Inflammatory macrophage (primary cell): ENCODE results near the gene NRCAM.
"Not testable (repeated sequence)": the region's sequence is repeated elsewhere in the genome, so short reads cannot be mapped to it uniquely, and the experiment has no call there.

Source experiments
- DNase-seq, 2 donors: peaks; one replicate each; pipeline ENCODE4 v3.0.0-alpha.2; 2020 to 2022

The NRCAM gene

GRCh38 chr7:108270385-108271015 lies 185.7 kb downstream of the NRCAM start:
- DNase-seq = no peak

GRCh38 chr7:108268200-108268820 lies 187.9 kb downstream of the NRCAM start:
- no peak for DNase-seq

GRCh38 chr7:108267615-108268014 lies 188.6 kb downstream of the NRCAM start:
- no peak for DNase-seq

- no peak for DNase-seq
Measured at GRCh38 chr7:108266491-108266890, 189.7 kb downstream of the NRCAM start.

- no peak for DNase-seq
Measured at GRCh38 chr7:108266035-108266434, 190.2 kb downstream of the NRCAM start.

- DNase-seq = no peak
Measured at GRCh38 chr7:108265007-108265406, 191.2 kb downstream of the NRCAM start.

GRCh38 chr7:108263425-108263824 lies 192.8 kb downstream of the NRCAM start:
- DNase-seq = no peak

- no peak for DNase-seq
Measured at GRCh38 chr7:108261560-108262255, 194.5 kb downstream of the NRCAM start.

- DNase-seq = not testable (repeated sequence)
Measured at GRCh38 chr7:108259447-108259846, 196.8 kb downstream of the NRCAM start.

GRCh38 chr7:108257954-108258353 lies 198.3 kb downstream of the NRCAM start:
- DNase-seq = no peak

- DNase-seq = no peak
Measured at GRCh38 chr7:108254259-108254658, 202.0 kb downstream of the NRCAM start.

- no peak for DNase-seq
Measured at GRCh38 chr7:108253275-108254044, 202.8 kb downstream of the NRCAM start.

GRCh38 chr7:108252177-108252576 lies 204.1 kb downstream of the NRCAM start:
- DNase-seq = no peak

GRCh38 chr7:108251700-108252099 lies 204.5 kb downstream of the NRCAM start:
- no peak for DNase-seq

GRCh38 chr7:108249453-108249852 lies 206.8 kb downstream of the NRCAM start:
- DNase-seq = no peak

- no peak for DNase-seq
Measured at GRCh38 chr7:108248821-108249220, 207.4 kb downstream of the NRCAM start.

GRCh38 chr7:108248418-108248817 lies 207.8 kb downstream of the NRCAM start:
- DNase-seq = no peak

- DNase-seq = no peak
Measured at GRCh38 chr7:108247614-108248013, 208.6 kb downstream of the NRCAM start.

GRCh38 chr7:108246227-108246837 lies 209.9 kb downstream of the NRCAM start:
- DNase-seq = no peak

- DNase-seq = no peak
Measured at GRCh38 chr7:108245523-108246226, 210.6 kb downstream of the NRCAM start.

GRCh38 chr7:108244110-108244509 lies 212.1 kb downstream of the NRCAM start:
- no peak for DNase-seq
